GM12873 (cell line): ENCODE measurements around the gene MILR1.

Experiments used
- CTCF ChIP-seq: IDR thresholded peaks from 2 replicates; pipeline ENCODE4 v1.5.1; 2012; ENCODE audit warnings: low read depth, mild to moderate bottlenecking, moderate library complexity, low read length, control low read depth; ENCODE audit not compliant: insufficient read depth; ENCODE audit errors: missing control alignments

MILR1 gene

GRCh38 chr17:64488301-64488700 lies 39.4 kb downstream of the MILR1 start:
- TF ChIP-seq CTCF, result no peak

GRCh38 chr17:64491034-64491860 lies 42.3 kb downstream of the MILR1 start:
- TF ChIP-seq CTCF, result peak; percentile 74

GRCh38 chr17:64491994-64492393 lies 43.1 kb downstream of the MILR1 start:
- no peak for TF ChIP-seq CTCF

- TF ChIP-seq CTCF, result peak; percentile 37
Observed at GRCh38 chr17:64492481-64493109, 43.7 kb downstream of the MILR1 start.

- no peak for TF ChIP-seq CTCF
Observed at GRCh38 chr17:64494121-64494520, 45.2 kb downstream of the MILR1 start.

GRCh38 chr17:64496348-64496785 lies 47.5 kb downstream of the MILR1 start:
- no peak for TF ChIP-seq CTCF

GRCh38 chr17:64496786-64497564 lies 48.1 kb downstream of the MILR1 start, which contains the start of gene POLG2:
Gene POLG2 (minus strand): TSS chr17:64497054. CDS start chr17:64496968, 86 bp downstream.
- peak; percentile 67 for TF ChIP-seq CTCF
